Measurements from ENCODE around the gene MACROH2A1.

Gene MACROH2A1

DNA sequence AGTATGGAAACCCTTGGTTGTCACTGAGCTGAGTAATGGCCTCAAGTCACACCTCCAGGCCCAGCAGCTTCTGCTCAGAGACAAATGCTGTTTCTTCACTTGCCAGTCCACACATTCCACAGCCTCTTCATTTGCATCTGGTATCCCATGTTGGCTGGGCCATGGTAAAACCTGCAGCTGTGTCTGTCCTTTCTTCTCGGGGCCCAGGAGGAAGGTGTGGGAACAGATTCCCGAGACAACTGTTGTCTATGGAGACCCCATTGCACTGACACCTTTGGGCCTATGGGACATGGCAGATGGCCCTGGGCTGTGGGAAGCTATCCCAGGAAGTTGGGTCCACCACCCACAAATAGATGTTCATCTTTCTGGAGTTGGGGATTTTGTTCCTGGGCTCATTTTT lies 85.1 kb downstream of the MACROH2A1 start:
- TF ChIP-seq, protein P1, sequence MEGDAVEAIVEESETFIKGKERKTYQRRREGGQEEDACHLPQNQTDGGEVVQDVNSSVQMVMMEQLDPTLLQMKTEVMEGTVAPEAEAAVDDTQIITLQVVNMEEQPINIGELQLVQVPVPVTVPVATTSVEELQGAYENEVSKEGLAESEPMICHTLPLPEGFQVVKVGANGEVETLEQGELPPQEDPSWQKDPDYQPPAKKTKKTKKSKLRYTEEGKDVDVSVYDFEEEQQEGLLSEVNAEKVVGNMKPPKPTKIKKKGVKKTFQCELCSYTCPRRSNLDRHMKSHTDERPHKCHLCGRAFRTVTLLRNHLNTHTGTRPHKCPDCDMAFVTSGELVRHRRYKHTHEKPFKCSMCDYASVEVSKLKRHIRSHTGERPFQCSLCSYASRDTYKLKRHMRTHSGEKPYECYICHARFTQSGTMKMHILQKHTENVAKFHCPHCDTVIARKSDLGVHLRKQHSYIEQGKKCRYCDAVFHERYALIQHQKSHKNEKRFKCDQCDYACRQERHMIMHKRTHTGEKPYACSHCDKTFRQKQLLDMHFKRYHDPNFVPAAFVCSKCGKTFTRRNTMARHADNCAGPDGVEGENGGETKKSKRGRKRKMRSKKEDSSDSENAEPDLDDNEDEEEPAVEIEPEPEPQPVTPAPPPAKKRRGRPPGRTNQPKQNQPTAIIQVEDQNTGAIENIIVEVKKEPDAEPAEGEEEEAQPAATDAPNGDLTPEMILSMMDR (conservative IDR thresholded peaks at IDR 0.05): no peak
- no peak overlapping the region for H3K27ac ChIP-seq

DNA sequence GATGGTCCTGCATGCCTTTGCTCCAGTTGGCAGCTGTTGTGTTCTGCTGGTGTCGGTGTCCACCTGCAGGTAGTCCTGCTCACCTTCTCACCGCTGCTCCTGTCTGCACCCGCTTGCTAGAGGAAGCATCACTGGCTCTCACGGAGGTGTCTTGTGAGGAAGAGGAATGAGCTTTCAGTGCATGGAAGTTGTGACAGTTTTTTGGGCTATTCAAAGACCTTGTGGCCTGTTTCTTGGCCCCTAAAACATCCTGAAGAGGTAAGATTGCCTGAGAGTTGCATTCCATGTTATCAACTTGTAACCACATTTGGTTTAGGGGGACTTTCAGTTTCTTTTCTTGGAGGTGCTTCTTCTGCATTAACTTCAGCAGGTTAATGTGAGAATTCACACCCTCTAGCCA lies 85.6 kb downstream of the MACROH2A1 start:
- H3K27ac ChIP-seq: no peak overlapping the region

DNA sequence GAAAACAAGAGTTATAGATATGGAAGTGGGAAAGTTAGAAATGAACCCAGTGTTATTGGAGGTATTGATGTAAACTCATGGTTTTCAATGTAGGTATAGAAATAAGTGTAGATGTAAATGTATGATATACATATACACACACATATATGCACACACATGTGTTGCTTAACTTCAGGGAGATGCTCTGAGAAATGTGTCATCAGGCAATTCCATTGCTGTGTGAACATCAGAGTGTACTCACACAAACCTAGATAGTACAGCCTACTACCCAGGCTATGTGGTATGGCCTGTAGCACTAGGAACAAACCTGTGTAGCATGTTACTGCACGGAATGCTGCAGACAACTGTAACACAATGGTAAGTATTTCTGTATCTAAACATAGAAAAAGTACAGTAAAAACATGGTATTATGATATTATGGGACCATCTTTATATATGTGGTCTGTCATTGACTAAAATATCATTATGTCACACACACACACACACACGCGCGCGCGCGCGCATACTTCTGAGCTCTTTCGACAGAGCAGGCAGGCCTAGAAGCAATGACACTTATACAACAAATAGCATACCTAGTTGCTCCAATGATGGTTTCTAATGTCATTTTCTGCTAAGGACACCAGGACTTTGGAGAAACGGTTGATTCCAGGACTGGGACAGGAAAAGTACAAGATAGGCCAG lies 86.6 kb downstream of the MACROH2A1 start:
- TF ChIP-seq, protein P1 (conservative IDR thresholded peaks at IDR 0.05): no peak
- no peak overlapping the region for H3K27ac ChIP-seq

More for the DNA sequence above, 85.6 kb downstream of the MACROH2A1 start:
- TF ChIP-seq, protein P1 (conservative IDR thresholded peaks at IDR 0.05): no peak

DNA sequence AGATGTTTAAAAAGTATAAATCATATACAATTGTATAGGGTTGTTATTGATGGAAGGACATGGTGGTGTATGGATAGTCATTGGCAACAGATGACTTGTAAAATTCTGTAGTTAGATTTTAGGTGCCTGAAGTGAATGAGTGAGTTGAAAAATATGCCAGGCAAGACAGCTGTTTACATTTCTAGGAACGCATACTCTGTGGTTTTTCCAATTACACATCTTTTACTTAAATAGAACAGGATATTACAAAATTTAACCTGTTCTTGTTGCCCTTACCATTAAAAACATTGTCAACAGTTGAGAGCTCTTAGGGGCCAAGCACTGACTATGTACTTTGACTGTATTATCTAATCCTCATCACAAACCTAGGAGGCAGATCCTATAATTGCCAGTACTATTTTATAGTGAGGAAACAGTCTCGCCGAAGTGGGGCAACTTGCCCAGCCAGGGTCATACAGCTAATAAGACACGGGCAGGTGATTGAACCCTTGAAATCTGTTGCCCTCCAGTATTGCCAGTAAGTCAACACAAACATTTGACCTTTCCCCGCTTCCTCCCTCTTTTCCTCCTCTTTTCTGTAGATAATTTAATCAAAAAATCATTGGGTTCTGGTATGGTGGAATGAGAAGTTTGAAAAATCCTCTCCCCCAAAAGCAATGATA lies 88.6 kb downstream of the MACROH2A1 start:
- no peak overlapping the region for H3K27ac ChIP-seq
- TF ChIP-seq, protein P1 (conservative IDR thresholded peaks at IDR 0.05): no peak

DNA sequence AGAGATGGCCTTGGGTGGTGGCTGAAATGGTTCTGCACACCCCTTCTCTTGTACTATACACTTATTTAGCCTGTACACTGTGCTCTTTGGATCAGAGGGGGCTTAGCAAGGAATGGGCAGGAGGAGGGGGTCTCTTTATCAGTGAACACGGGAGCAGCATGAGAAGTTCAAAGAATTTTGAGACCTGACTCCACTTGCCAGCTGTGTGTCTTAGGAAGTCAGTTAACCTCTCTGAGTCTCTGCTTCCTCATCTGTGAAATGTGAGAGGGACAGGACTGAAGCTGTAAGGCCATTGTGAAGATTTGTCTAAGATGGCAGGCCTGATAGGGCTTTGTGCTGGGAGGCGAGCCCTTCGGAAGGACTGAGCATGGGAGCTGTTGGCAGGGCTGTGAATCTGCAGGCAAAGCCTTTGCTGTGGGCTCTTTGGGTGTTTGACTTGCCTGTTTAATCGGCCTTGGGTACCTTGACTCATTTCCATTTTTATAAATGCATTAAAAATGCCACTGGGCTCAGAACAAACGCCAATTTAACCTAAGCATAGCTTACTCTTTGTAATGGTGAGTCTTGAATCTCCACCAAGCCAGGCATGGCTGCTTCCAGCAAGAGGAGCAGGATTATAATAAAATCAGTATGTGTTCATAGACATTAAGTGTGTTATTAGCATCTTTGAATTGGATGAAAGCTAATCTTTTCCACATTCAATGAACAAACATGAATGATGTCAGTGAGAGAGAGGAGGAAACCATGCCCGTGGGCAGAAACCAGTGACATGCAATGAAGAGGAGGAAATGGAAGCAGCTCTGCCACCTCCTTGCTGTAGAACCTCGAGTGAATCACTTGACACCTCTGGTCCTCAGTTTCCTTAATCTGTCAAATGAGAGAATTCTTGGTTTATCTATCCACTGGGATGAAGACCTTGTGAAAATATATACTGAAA lies 89.4 kb downstream of the MACROH2A1 start:
- H3K27ac ChIP-seq: no peak overlapping the region
- TF ChIP-seq, protein P1 (conservative IDR thresholded peaks at IDR 0.05): no peak

DNA sequence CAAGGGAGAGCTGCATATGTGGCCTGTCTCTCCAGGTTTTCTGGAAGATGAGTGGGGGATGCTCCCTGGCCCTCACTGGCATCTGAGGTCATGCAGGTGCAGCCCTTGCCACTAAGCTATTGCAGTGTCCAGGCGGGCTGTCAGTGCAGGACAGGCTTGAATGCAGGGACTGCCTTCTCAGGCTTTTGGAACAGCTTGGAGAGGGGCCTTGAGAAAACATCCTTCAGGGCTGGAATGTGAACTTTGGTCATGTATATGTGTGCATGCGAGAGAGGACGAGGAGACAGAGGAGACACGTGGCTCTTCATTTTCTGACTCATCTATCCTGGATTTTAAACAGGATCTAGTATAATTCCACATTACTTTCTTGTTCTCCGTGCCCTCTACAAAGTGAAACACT lies 90.3 kb downstream of the MACROH2A1 start:
- TF ChIP-seq, protein P1 (conservative IDR thresholded peaks at IDR 0.05): no peak
- no peak overlapping the region for H3K27ac ChIP-seq

DNA sequence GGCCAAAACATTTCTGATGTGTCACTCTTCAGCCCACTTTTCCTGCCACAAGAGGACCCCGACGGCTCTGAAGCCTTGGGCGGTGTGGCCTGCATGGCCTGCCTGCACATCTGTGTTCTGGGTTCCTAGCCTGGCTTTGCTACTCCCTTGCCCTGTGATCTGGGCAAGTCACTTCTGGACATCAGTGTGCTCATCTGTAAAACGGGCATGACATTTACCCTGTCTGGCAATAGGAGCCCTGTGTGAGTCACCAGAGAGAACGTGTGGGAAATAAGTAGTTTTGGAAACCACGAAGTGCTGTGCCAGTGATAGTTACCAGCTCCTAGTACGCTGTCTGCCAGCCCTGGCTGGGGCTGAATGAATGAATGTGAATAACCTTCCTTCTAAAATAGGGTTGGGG lies 90.8 kb downstream of the MACROH2A1 start:
- TF ChIP-seq, protein P1 (conservative IDR thresholded peaks at IDR 0.05): no peak
- no peak overlapping the region for H3K27ac ChIP-seq
